ENCODE results near the gene OPN1MW3. TPM values are rescaled to one million over a fixed set of nuclear protein-coding genes. Genes with fewer than 3 reads are reported as not detected.

The OPN1MW3 gene
- total RNA-seq, 4 donors from 2014 or later: not detected

GRCh38 chrX:154317391-154317995, 60.1 kb downstream of the OPN1MW3 start:
- Histone ChIP-seq H3K9me3 (no peaks in the 10 kb centered on the region), H3K27me3 (no peaks in the 10 kb centered on the region), H3K27ac (no peak overlapping the region), H3K36me3 (no peaks in the 10 kb centered on the region), H3K4me1 (no peaks in the 10 kb centered on the region), H3K4me3 (replicated peaks in 1 of 3) (no peak overlapping the region)
- TF ChIP-seq CTCF (IDR thresholded peaks at IDR 0.05): peak in 4 of 6 experiments; percentile 11 to 50 (median 26)
- no peak for TF ChIP-seq POLR2A (IDR thresholded peaks at IDR 0.05)
- 0 to 13% methylated on average over 5 to 6 of the region's 7 CpGs for whole genome bisulfite sequencing, 2 donors
- intact Hi-C loops (cut with DNase I): no loop called here
- DNase-seq: peak in 1 of 2 donors; percentile 12

- peaks cover 0 to 5% of the 10 kb centered on the region in 2 donors for H3K4me1 ChIP-seq
- 90 to 91% methylated on average over 10 to 11 of the region's 11 CpGs for WGBS, 2 donors
- no peak overlapping the region for H3K27ac ChIP-seq
- TF ChIP-seq POLR2A (IDR thresholded peaks at IDR 0.05) (no peak), CTCF (IDR thresholded peaks at IDR 0.05) (no peak)
- no peaks in the 10 kb centered on the region for H3K27me3 ChIP-seq
- DNase-seq: no peak
- intact Hi-C loops (cut with DNase I): no loop called here
- H3K4me3 ChIP-seq (replicated peaks in 1 of 3): no peak overlapping the region
- no peaks in the 10 kb centered on the region for H3K36me3 ChIP-seq
- H3K9me3 ChIP-seq: no peaks in the 10 kb centered on the region
Observed at GRCh38 chrX:154320406-154320805, 63.0 kb downstream of the OPN1MW3 start.

Other genes with a start within 250 kb of the OPN1MW3 start
- 10 to 100 TPM; 36.4 to 53.1 (median 42.8) TPM for gene IRAK1, start 237.7 kb upstream of the OPN1MW3 start, total RNA-seq
- 10 to 100 TPM; 47.7 to 93.3 (median 61.1) TPM for gene MECP2, start 159.9 kb upstream of the OPN1MW3 start, total RNA-seq
- gene OPN1LW, start 113.3 kb upstream of the OPN1MW3 start, total RNA-seq: not detected
- not detected for gene OPN1MW, start 75.0 kb upstream of the OPN1MW3 start, total RNA-seq
- not detected for gene OPN1MW2, start 37.8 kb upstream of the OPN1MW3 start, total RNA-seq
- gene TEX28, start 37.5 kb downstream of the OPN1MW3 start, total RNA-seq: not detected
- gene TKTL1, start 38.2 kb downstream of the OPN1MW3 start, total RNA-seq: under 1 TPM in 2 of 4 donors, not detected in 2; 0.54 to 0.89 TPM
- gene FLNA, start 117.1 kb downstream of the OPN1MW3 start, total RNA-seq: 100 to 1,000 TPM; 143 to 553 (median 291) TPM
- gene EMD, start 121.7 kb downstream of the OPN1MW3 start, total RNA-seq: 10 to 100 TPM; 36.5 to 71.6 (median 57.2) TPM
- gene RPL10, start 140.8 kb downstream of the OPN1MW3 start, total RNA-seq: 1,000 to 10,000 TPM; 1,199 to 6,548 (median 3,258) TPM
- gene DNASE1L1, start 151.7 kb downstream of the OPN1MW3 start, total RNA-seq: 10 to 100 TPM; 40.7 to 92.9 (median 61.6) TPM
- 10 to 100 TPM; 41.1 to 75.9 (median 59.0) TPM for gene TAFAZZIN, start 154.0 kb downstream of the OPN1MW3 start, total RNA-seq
- gene ATP6AP1, start 171.1 kb downstream of the OPN1MW3 start, total RNA-seq: 100 to 1,000 TPM in 1 of 4 donors, 10 to 100 TPM in 3; 69.0 to 172 (median 84.4) TPM
- gene GDI1, start 179.6 kb downstream of the OPN1MW3 start, total RNA-seq: 10 to 100 TPM; 59.7 to 86.2 (median 78.1) TPM
- 10 to 100 TPM; 39.9 to 76.3 (median 47.4) TPM for gene FAM50A, start 186.6 kb downstream of the OPN1MW3 start, total RNA-seq
- 10 to 100 TPM in 2 of 4 donors, 1 to 10 TPM in 2; 3.9 to 20.7 (median 14.1) TPM for gene PLXNA3, start 200.7 kb downstream of the OPN1MW3 start, total RNA-seq
- gene LAGE3, start 221.7 kb downstream of the OPN1MW3 start, total RNA-seq: 10 to 100 TPM; 10.2 to 18.9 (median 12.6) TPM
- gene UBL4A, start 229.0 kb downstream of the OPN1MW3 start, total RNA-seq: 10 to 100 TPM; 32.9 to 63.4 (median 41.3) TPM
- gene SLC10A3, start 233.0 kb downstream of the OPN1MW3 start, total RNA-seq: 10 to 100 TPM; 21.9 to 40.6 (median 29.3) TPM

Data from thyroid gland (tissue), 4 donors.